ENCODE measurements around the gene ZSWIM4.

ZSWIM4 gene

GRCh38 chr19:13835791-13836723, 40.8 kb downstream of the ZSWIM4 start:
- TF ChIP-seq TAF1 (IDR thresholded peaks at IDR 0.05; ENCODE audit: borderline replicate concordance, insufficient read depth, low read length) = no peak
- TF ChIP-seq SIN3A (IDR thresholded peaks at IDR 0.05; ENCODE audit: borderline replicate concordance, insufficient read depth, low read length) = no peak
- no peak for TF ChIP-seq POLR2AphosphoS5 (IDR thresholded peaks at IDR 0.05; ENCODE audit: low read depth, low read length)
- TF ChIP-seq REST (IDR thresholded peaks at IDR 0.05; ENCODE audit: insufficient read depth in 1 of 2, low read depth in 2 of 2, low read length in 2 of 2) = no peak
- no peak for TF ChIP-seq FOXP2 (optimal IDR thresholded peaks at IDR 0.05; ENCODE audit: borderline replicate concordance, extremely low read depth, extremely low read length, insufficient read depth)

- peak; percentile 69; the same call in 1 of the 2 replicates for TF ChIP-seq POLR2AphosphoS5 (IDR thresholded peaks at IDR 0.05; ENCODE audit: low read depth, low read length)
- no peak for TF ChIP-seq FOXP2 (optimal IDR thresholded peaks at IDR 0.05; ENCODE audit: borderline replicate concordance, extremely low read depth, extremely low read length, insufficient read depth)
Observed at GRCh38 chr19:13838435-13839129, 43.3 kb downstream of the ZSWIM4 start.

GRCh38 chr19:13839130-13839937, 44.1 kb downstream of the ZSWIM4 start:
- TF ChIP-seq TAF1 (IDR thresholded peaks at IDR 0.05; ENCODE audit: borderline replicate concordance, insufficient read depth, low read length) (no peak), POLR2AphosphoS5 (IDR thresholded peaks at IDR 0.05; ENCODE audit: low read depth, low read length) (peak; percentile 67), REST (IDR thresholded peaks at IDR 0.05; ENCODE audit: insufficient read depth in 1 of 2, low read depth in 2 of 2, low read length in 2 of 2) (no peak; a peak in 2 of 4 replicates), FOXP2 (optimal IDR thresholded peaks at IDR 0.05; ENCODE audit: borderline replicate concordance, extremely low read depth, extremely low read length, insufficient read depth) (peak; percentile 78), SIN3A (IDR thresholded peaks at IDR 0.05; ENCODE audit: borderline replicate concordance, insufficient read depth, low read length) (no peak)

GRCh38 chr19:13839938-13840304, 44.7 kb downstream of the ZSWIM4 start:
- TF ChIP-seq POLR2AphosphoS5 (IDR thresholded peaks at IDR 0.05; ENCODE audit: low read depth, low read length) (no peak), REST (IDR thresholded peaks at IDR 0.05; ENCODE audit: insufficient read depth in 1 of 2, low read depth in 2 of 2, low read length in 2 of 2) (no peak), TAF1 (IDR thresholded peaks at IDR 0.05; ENCODE audit: borderline replicate concordance, insufficient read depth, low read length) (no peak), FOXP2 (optimal IDR thresholded peaks at IDR 0.05; ENCODE audit: borderline replicate concordance, extremely low read depth, extremely low read length, insufficient read depth) (no peak), SIN3A (IDR thresholded peaks at IDR 0.05; ENCODE audit: borderline replicate concordance, insufficient read depth, low read length) (no peak)
